ENCODE data around the gene FYN. TPM values are rescaled to one million over a fixed set of nuclear protein-coding genes. Genes with fewer than 3 reads are reported as not detected.
A peak's percentile ranks its signal among the peaks of the same experiment; 100 is the strongest.

Gene FYN
- polyA plus RNA-seq, 2 of the 4 experiments (the other 2 are of a cell fraction), result 3.5 to 3.7 TPM

- H3K4me2 ChIP-seq, result no peak overlapping the region
- H3K27ac ChIP-seq, result no peak overlapping the region
- whole genome bisulfite sequencing (ENCODE audit: missing lambda C conversion rate), result 92% methylated on average over 6 of the region's 6 CpGs
- CTCF ChIA-PET, result no interaction called here
- H3K9me3 ChIP-seq, result no peaks in the 10 kb centered on the region
- DNase-seq (ENCODE audit: low read depth in 1 of 2, low spot score in 1 of 2) (no peak), FAIRE-seq (no peak), ATAC-seq (no peak)
- TF ChIP-seq RAD21 (conservative IDR thresholded peaks at IDR 0.05 in 1 of 2, IDR thresholded peaks at IDR 0.05 in 1 of 2) (0 out of 5 replicates have a peak, but pooled peaks of 1 of the 2 experiments have one; percentile 4), MAFK (IDR thresholded peaks at IDR 0.05; ENCODE audit: partially characterized antibody) (no peak)
- POLR2A ChIA-PET, result no interaction called here
- H3K4me3 ChIP-seq, result no peak overlapping the region
- no peaks in the 10 kb centered on the region for H3K4me1 ChIP-seq
Measured at GRCh38 chr6:111777357-111777756, 95.9 kb downstream of the FYN start.

- FAIRE-seq, result no peak
- H3K4me1 ChIP-seq, result no peaks in the 10 kb centered on the region
- TF ChIP-seq REST (IDR thresholded peaks at IDR 0.05) (no peak), TFCP2L1 (CRISPR knock-in tag; IDR thresholded peaks at IDR 0.05) (no peak), EP300 (IDR thresholded peaks at IDR 0.05) (no peak), CBX8 (IDR thresholded peaks at IDR 0.05) (no peak), KDM5A (IDR thresholded peaks at IDR 0.05) (no peak)
- ChIA-PET CTCF (no interaction called here), POLR2A (no interaction called here)
- ATAC-seq, result no peak
- H3K27ac ChIP-seq, result no peak overlapping the region
- DNase-seq (ENCODE audit: low read depth in 1 of 2, low spot score in 1 of 2), result no peak
- WGBS (ENCODE audit: missing lambda C conversion rate), result 65% methylated on average over 8 of the region's 8 CpGs
- H3K4me2 ChIP-seq, result no peak overlapping the region
- no peaks in the 10 kb centered on the region for H3K9me3 ChIP-seq
- H3K4me3 ChIP-seq, result no peak overlapping the region
Measured at GRCh38 chr6:111776236-111777221, 96.7 kb downstream of the FYN start.

DNA sequence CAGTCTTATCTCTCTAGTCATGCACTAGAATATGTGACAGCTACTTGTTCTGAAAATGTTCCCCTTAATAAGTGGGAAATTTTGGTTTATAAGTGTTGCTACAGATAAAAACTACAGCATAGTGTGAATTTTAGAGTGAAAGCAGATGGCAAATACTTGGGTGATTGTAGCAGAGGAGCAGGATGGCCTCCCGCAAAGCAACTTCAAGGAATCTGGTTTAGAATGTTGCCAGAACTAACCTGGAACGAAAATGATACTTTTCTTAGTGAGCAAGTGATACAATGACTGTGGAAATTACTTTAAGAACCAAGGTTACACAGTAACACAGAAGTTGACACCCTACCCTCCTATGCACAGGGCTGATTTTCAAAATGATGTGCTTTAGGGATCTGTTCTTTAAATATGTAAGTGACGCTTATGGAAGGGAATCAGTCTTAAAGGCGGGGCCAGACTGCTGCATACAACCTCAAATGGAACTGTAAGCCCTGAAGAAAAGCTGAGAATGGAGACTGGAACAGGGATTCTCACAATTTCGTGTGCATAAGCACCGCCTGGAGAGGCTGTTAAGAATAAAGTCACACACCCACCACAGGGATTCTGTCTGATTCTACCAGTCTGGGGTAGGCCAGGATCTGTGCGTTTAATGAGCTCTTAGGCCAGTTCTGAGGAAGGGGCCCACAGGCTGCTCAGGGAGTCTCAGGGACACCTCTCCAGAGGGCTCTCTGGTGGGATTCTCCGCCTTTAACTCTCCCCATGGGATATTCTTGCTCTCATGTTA, 97.9 kb downstream of the FYN start:
- FAIRE-seq, result no peak
- Histone ChIP-seq H3K27ac (no peak overlapping the region), H3K4me3 (no peak overlapping the region), H3K4me1 (no peaks in the 10 kb centered on the region), H3K4me2 (no peak overlapping the region), H3K9me3 (no peaks in the 10 kb centered on the region)
- POLR2A ChIA-PET, result no interaction called here
- 64% methylated on average over 8 of the region's 8 CpGs for WGBS (ENCODE audit: missing lambda C conversion rate)
- no peak for DNase-seq (ENCODE audit: low read depth in 1 of 2, low spot score in 1 of 2)
- CTCF ChIA-PET, result no interaction called here
- no peak for ATAC-seq
- no peak for TF ChIP-seq ESRRA (IDR thresholded peaks at IDR 0.05; ENCODE audit: borderline replicate concordance, low read length)
- TF ChIP-seq, protein P1, sequence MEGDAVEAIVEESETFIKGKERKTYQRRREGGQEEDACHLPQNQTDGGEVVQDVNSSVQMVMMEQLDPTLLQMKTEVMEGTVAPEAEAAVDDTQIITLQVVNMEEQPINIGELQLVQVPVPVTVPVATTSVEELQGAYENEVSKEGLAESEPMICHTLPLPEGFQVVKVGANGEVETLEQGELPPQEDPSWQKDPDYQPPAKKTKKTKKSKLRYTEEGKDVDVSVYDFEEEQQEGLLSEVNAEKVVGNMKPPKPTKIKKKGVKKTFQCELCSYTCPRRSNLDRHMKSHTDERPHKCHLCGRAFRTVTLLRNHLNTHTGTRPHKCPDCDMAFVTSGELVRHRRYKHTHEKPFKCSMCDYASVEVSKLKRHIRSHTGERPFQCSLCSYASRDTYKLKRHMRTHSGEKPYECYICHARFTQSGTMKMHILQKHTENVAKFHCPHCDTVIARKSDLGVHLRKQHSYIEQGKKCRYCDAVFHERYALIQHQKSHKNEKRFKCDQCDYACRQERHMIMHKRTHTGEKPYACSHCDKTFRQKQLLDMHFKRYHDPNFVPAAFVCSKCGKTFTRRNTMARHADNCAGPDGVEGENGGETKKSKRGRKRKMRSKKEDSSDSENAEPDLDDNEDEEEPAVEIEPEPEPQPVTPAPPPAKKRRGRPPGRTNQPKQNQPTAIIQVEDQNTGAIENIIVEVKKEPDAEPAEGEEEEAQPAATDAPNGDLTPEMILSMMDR (IDR thresholded peaks at IDR 0.05), result no peak
- TF ChIP-seq FOXS1 (CRISPR knock-in tag; IDR thresholded peaks at IDR 0.05), result no peak
- TF ChIP-seq KDM1A (IDR thresholded peaks at IDR 0.05; ENCODE audit: low read depth), result no peak
- TF ChIP-seq REST (IDR thresholded peaks at IDR 0.05), result no peak
- TF ChIP-seq KDM5A (IDR thresholded peaks at IDR 0.05), result no peak
- no peak for TF ChIP-seq CBX2 (IDR thresholded peaks at IDR 0.05; ENCODE audit: borderline replicate concordance, low read depth)
- TF ChIP-seq ZSCAN20 (CRISPR knock-in tag; IDR thresholded peaks at IDR 0.05), result no peak
- no peak for TF ChIP-seq NR3C1 (IDR thresholded peaks at IDR 0.05)
- TF ChIP-seq TP53 (CRISPR knock-in tag; IDR thresholded peaks at IDR 0.05), result no peak
- no peak for TF ChIP-seq HDAC2 (IDR thresholded peaks at IDR 0.05)
- no peak for TF ChIP-seq EHMT2 (IDR thresholded peaks at IDR 0.05; ENCODE audit: low read depth)
- TF ChIP-seq POLR2A (IDR thresholded peaks at IDR 0.05; ENCODE audit: low read length), result no peak
- TF ChIP-seq CHD2 (IDR thresholded peaks at IDR 0.05; ENCODE audit: low read length, partially characterized antibody), result no peak
- no peak for TF ChIP-seq ZFP36 (IDR thresholded peaks at IDR 0.05; ENCODE audit: borderline replicate concordance, partially characterized antibody)
- no peak for TF ChIP-seq ZC3H11A (IDR thresholded peaks at IDR 0.05)
- TF ChIP-seq RAD21 (conservative IDR thresholded peaks at IDR 0.05 in 1 of 2, IDR thresholded peaks at IDR 0.05 in 1 of 2), result no peak
